Bronchial epithelial cell (primary cell): ENCODE measurements around the gene PTPN4. TPM values are rescaled to one million over a fixed set of nuclear protein-coding genes. Genes with fewer than 3 reads are reported as not detected.

Experiments used
- DNase-seq: peaks from one replicate; pipeline ENCODE4 v3.0.0-alpha.2; 2010; ENCODE audit warnings: low read depth
- FAIRE-seq: peaks from 2 replicates; lab custom pipeline; 2011; peaks lifted over from hg19 to GRCh38; lab: Jason Lieb, UNC
- H3K27me3 ChIP-seq: 2 replicates; pipeline ENCODE4 v1.5.1; 2011; ENCODE audit warnings: low read length; ENCODE audit not compliant: control insufficient read depth, insufficient read depth
- H3K36me3 ChIP-seq: 2 replicates; pipeline ENCODE4 v1.5.1; 2011; ENCODE audit warnings: low read length; ENCODE audit not compliant: control insufficient read depth, insufficient read depth
- H3K4me3 ChIP-seq: 2 replicates; pipeline ENCODE4 v1.5.1; 2011; ENCODE audit warnings: mild to moderate bottlenecking, low read depth, low read length, control low read depth
- total RNA-seq: library from RNA; depleted of rRNA; stranded (reverse); fragments of >200 nt; gene quantifications from 2 replicates; pipeline ENCODE4 v1.2.1, GENCODE V29; 2014
- TF ChIP-seq, protein P1 (sequence below): IDR thresholded peaks from 2 replicates; pipeline ENCODE4 v1.5.1; 2011; ENCODE audit warnings: mild to moderate bottlenecking, moderate library complexity, low read length, control low read depth, inconsistent platforms; ENCODE audit not compliant: insufficient read depth, severe bottlenecking

The PTPN4 gene
- total RNA-seq, 1 donor from 2014 or later, result 20.5 TPM

DNA sequence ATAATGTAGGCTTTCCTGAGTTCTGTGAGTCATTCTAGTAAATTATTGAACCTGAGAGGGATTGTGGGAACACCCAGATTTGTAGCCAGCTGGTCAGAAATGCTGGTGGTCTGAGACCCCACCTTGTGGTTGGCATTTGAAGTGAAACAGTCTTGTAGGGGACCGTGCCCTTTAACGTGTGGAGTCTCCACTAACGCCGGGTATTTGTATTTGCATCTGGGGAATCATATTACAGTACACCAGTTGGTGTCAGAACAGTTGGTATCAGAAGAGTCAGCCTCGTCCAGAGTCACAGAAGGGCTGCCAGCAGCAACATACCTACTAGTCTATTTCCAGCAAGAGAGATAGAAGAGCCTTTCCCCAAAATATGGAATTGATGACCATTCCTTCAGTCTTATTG lies 38.3 kb upstream of the PTPN4 start:
- no peaks in the 10 kb centered on the region for H3K36me3 ChIP-seq
- no peak for FAIRE-seq
- TF ChIP-seq, protein P1, sequence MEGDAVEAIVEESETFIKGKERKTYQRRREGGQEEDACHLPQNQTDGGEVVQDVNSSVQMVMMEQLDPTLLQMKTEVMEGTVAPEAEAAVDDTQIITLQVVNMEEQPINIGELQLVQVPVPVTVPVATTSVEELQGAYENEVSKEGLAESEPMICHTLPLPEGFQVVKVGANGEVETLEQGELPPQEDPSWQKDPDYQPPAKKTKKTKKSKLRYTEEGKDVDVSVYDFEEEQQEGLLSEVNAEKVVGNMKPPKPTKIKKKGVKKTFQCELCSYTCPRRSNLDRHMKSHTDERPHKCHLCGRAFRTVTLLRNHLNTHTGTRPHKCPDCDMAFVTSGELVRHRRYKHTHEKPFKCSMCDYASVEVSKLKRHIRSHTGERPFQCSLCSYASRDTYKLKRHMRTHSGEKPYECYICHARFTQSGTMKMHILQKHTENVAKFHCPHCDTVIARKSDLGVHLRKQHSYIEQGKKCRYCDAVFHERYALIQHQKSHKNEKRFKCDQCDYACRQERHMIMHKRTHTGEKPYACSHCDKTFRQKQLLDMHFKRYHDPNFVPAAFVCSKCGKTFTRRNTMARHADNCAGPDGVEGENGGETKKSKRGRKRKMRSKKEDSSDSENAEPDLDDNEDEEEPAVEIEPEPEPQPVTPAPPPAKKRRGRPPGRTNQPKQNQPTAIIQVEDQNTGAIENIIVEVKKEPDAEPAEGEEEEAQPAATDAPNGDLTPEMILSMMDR, result no peak
- H3K27me3 ChIP-seq, result no peaks in the 10 kb centered on the region
- no peak overlapping the region for H3K4me3 ChIP-seq
- no peak for DNase-seq

DNA sequence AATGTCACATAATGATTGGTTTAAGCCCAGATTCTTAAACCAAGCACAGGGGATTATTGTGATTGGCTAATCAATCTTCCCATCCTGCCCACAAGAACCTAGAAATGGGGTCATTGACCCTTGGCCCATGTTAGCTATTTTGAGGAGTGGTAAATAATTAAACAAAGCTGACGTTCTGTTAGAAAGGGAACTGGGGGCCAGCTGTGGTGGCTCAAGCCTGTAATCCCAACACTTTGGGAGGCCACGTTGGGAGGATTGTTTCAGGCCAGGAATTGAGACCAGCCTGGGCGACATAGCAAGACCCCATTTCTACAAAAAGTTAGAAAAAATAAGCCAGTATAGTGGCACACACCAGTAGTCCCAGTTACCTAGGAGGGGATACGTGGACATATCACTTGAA lies 37.8 kb upstream of the PTPN4 start:
- no peaks in the 10 kb centered on the region for H3K36me3 ChIP-seq
- H3K27me3 ChIP-seq, result no peaks in the 10 kb centered on the region
- TF ChIP-seq, protein P1, result no peak
- DNase-seq (no peak), FAIRE-seq (no peak)
- no peak overlapping the region for H3K4me3 ChIP-seq

DNA sequence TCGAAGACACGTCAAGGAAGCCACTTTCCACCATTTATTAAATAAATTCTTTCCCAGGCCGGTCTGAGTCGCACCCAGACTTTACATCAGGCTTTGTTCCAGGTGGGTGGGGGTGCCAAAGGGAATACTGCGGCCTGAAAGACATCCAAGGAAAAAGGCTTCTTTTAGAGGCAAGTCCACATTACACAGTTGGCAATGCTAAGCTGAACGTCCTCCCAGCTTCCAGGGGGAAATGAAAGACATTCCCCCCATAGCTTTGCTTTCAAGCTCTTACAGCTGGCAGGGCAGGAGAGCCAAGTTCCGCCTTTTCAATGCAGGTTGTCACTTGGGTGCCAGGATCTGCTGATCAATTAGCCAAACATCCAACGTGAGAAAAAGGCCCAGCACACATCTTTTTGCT lies 36.5 kb upstream of the PTPN4 start:
- DNase-seq (no peak), FAIRE-seq (no peak)
- no peak overlapping the region for H3K4me3 ChIP-seq
- H3K36me3 ChIP-seq, result no peaks in the 10 kb centered on the region
- TF ChIP-seq, protein P1, result no peak
- no peaks in the 10 kb centered on the region for H3K27me3 ChIP-seq

GRCh38 chr2:119723784-119724467 lies 35.8 kb upstream of the PTPN4 start:
- no peaks in the 10 kb centered on the region for H3K36me3 ChIP-seq
- H3K4me3 ChIP-seq, result no peak overlapping the region
- no peak for FAIRE-seq
- peaks cover under 1% of the 10 kb centered on the region for H3K27me3 ChIP-seq
- TF ChIP-seq, protein P1, result no peak
- DNase-seq, result no peak

DNA sequence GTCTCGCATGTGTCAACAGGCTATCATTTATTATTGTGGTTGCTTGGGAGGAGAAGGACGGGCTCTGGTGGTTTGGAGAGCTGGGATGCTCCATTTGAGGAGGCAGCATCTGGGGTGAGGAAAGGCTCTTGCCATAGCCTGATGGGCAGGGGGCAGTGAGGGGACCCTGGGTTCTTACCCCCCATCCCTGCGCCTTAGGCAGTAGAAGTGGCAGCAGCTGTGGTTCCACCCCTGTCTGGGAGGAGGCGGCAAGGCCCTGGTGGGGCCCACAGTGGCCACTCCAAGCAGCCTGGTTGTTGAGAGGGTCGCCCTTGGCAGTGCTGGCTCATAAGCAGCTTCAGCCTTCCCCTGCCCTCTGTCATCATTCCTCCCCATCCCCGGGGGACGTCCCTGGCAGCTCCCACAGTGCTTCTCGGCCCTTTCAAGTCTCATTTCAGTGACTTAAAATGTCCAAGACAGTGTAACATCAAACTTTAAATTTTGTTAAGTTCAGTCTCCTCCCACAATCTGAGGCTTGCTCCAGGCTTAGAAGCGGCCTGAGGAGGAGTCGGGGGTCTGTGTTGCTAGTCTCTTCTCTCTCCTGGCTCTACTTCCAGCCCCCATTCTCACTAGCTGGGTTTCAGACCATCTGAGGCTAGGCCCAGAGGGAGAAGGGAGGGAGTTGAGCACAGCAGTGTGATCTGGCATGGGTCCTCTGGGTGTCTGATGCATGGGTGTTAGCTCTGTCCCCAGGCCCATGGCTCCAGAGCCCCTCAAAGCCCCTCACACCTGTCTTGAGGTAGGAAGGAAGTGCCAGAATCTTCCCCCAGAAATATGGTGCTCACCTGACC lies 34.9 kb upstream of the PTPN4 start:
- Histone ChIP-seq H3K36me3 (no peaks in the 10 kb centered on the region), H3K27me3 (peaks cover 3% of the 10 kb centered on the region), H3K4me3 (no peak overlapping the region)
- FAIRE-seq (no peak), DNase-seq (no peak)
- TF ChIP-seq, protein P1, result no peak
